Measurements from ENCODE around the gene FBN1.

FBN1 gene

DNA sequence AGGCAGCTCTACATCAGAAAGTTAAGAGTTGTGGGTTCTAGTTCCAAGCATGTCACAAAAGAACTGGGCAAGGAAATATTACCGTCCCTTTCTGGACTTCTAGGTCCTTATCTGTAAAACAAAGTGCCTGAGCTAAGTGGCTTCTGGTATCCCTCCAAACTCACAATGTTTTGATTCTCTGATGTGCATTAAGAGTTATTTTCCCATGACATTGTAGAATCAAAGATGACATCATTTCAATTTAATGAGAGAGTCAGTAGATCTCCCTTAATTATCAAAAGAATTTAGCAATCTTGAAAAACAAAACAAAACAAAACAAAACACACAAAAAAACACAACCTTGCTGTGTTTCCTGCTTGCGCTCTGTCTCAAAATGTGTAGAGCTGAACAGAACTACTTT lies 225.6 kb downstream of the FBN1 start:
- DNase-seq, result no peak

DNA sequence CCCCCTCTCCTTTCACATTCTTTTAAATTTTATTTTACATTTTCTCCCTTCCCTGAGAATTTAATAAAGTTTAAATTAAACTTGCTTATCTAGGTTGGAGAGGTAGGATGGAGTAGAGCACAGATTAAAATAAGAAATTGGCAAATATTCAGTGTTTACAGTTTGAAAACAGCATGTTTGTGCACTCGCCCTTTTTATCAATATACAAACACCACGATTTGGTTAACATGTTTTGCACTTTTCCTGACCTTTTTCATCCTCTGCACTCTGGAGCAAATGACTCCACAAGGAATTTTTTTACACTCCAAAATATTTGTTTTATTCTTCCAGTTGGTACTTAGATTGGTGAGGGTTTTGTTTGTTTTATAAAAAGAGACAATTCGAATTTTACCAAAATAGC lies 227.2 kb downstream of the FBN1 start:
- no peak for DNase-seq

GRCh38 chr15:48416301-48416700 lies 229.2 kb downstream of the FBN1 start:
- no peak for DNase-seq

- no peak for DNase-seq
Observed at GRCh38 chr15:48415036-48415886, 230.2 kb downstream of the FBN1 start.

DNA sequence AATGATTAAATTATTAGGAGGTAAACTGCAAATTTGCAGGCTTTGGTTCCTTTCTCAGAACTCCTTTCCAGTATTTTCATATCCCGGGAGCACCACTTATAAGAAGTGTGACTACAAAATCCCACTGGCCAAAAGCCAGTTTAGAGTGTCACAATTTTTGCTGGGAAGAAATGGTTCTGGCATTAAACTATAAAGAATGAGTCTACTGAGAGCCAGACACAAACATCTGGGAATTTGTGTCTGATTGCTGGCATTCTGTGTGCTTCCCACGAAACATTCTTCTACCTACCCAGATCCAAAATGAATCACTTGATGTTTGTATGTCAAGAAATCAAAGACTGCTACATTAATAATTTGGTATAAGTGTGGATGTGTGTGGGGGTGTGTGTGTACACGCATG lies 231.5 kb downstream of the FBN1 start:
- no peak for DNase-seq

DNA sequence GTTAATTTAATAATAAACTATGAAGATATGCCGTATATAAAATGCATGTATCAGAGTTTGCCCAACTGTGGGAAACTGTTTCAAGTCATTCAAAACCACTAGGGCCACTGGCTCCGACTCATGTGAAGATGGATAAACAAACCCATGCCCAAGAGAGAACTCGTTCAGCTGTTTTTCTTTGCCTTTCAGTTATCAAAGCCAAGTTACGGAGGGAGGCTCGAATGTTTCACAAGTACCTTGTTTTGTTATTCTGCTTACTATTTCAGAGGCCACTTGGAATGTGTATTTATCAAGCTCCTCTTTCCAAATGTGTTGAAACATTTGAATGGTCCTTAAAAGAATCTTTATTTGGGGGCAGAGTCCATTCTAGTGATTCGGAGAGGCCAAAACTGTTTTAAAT lies 232.2 kb downstream of the FBN1 start:
- DNase-seq, result no peak

DNA sequence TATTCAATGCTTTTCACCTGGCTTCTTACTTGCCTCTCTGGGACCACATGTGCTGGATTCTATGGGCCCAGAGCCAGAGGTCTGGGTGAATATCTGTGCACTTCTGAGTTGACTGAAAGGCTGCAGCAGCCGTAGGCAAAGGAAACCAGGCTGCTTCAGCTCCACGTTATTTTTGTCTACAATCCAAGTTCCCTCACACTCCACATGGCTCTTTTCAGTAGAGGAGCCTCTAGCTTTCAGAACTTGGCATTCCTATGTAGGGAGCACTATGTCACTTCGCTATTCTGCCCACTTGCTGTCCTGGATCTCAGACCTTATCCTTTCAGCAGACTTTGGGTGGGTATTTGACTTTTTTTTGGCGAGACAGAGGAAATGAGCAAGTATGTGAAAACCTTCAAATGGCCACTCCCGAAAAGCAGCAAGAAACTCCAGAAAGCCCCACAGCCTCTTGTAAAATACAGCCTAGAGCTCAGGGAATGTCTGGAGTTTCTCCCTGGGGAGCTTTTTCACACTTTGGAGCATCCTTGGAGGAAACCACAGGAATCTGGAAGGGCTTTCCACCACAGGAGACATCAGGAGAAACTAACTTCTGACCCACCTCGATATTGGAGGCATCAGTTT lies 233.4 kb downstream of the FBN1 start:
- no peak for DNase-seq

- no peak for DNase-seq
Observed at GRCh38 chr15:48409623-48410022, 235.9 kb downstream of the FBN1 start.

DNA sequence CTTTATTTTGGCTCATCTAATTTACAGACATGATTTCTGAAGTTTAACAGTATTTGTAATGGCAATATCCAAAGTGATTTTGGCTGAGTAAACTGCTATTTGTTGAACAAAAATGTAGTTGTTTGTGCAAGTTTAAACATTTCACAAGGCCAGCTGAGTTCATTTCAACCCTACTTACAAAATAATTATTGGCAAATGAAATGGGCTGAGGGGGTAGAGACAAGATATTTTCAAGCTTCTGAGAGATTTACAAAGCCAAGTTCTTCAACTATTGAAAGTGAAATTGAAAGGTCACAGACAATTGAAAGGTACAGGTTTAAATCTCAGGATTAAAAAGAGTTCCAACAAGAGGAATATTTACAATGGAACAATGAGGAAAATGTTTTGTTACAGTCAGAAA lies 237.2 kb downstream of the FBN1 start:
- DNase-seq, result no peak

DNA sequence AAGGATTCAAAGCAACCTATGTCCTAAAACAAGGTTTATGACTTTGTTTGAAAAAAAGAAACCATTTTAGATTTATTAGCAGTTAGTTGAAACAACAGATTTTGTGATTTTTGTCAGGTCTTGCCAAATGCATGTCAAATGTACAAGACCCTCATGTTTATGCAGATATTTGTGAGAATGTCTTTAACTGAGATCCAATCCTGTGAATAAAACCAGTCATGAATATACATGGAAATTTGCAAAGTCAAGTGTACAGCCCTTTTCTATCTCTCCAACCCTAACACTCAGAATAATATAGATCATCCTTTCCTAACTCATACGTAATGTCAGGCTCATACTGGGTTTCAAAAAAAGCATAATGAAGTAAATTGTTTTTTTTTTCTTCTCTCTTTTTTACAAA lies 237.9 kb downstream of the FBN1 start:
- no peak for DNase-seq

DNA sequence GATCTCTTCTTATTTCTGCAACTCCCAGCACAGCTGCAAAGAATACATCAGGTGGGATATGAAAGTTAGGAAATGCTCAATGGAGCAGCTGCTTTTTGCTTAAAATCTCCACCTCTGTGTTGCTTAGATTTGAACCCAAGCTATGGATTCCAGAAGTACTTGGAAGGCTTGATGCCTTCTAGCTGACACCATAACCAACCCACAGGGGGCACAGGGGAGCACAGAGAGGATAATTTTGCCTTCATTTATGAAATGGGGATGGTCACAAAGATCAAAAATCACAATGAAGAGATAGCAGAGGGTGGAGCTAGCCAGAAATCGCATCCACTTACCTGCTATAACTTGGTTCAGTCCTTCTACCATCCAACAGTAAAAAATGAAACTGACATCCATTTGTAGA lies 238.6 kb downstream of the FBN1 start:
- no peak for DNase-seq

DNA sequence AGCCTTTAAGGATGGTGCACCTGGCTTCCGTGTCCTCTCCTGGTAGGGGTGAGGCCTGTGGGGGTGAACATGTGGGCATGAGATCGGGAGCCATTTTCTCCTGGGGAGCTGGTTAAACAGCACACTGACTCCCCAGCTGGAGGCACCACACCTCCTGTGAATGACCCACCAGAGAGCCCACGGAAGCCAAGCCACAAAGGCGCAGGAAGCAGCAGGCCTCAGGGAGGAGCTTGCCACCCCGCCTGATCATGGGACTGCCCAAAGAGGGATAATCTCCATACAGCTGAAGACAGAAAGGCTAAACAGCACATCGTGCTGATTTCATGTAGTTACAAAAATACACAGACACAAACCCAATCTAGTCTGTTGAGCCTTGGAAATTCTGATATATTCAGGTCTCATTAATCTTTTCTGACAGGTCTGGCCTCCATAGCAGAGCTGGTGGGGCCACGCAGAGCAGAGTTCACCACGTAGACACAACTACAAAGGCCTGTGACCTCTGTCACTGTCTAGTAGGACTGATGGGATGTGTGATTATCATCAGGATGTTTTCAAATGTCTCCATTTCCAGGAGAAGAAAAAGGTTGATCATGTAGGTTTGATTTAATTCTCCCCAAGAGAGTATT lies 239.1 kb downstream of the FBN1 start:
- DNase-seq, result no peak

DNA sequence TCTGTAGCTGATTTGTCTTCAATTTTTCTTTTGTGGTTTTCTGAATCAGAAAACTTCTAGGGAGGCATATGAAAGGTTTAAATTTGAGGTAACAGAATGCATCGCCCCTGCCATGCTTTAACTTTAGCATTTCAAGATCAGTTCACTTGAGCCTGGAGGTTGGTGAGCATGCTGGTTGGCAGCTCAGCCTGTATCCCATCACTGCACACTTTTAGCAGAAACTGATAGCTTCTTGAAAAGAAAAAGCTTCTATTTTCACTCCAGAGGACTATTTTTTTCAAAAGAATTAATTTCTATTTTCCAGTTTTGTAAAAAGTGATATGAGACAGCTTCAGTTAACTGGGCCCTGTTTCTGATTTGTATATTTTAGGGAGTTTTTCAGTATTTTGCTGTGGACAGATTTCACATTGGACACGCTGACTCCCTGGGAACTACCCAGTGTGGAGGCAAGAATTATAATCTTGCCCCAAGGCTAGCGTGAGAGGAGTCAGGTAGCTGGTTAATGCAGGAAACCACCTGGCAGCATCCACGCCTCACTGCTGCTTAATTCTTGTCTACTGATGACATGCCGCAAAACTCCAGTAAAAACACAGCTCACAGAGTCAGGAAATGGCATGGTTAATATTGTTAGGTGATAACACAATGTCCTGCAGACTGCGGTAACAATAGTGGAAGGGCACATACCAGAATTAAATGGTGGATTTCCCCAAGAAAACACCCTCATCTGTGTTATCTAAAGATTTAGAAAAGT lies 242.9 kb downstream of the FBN1 start:
- no peak for DNase-seq

DNA sequence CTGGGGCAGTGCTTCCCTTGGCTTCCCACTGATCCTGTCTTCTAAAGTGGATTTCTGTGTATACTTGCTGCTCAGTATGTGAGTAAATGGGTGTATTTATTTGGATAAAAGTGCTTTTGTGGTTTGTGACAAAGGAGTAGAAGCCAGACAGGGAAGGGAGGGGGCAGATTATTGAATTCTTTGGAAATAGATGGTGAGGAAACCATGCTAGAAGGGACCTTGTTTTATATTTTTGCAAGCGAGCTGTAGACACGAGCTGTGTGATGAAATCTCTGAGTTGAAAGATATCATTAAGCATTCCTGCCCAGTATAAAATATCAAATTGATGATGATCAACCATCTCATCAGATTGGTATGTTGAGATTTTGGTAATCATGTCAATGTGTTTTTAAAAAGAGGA lies 245.4 kb downstream of the FBN1 start:
- no peak for DNase-seq

DNA sequence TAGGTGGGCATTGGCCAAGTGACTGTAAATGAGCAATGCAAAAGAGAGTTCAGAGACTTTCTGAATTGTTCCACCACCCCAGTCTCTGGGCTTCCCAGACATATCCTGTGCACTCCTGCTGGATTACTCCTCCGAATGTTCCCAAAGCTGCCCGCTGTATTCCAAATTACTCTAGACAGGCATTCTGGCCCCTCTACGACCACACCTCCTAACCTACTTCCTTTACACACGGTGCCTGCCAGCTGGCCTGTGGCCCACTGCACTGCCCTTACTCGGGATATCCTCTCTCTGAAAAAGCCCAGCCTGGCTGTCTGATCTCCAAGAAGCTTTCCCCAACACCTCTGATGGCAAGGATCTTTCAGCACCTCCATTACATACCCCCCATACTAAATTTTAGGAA lies 247.7 kb downstream of the FBN1 start:
- DNase-seq, result no peak

DNA sequence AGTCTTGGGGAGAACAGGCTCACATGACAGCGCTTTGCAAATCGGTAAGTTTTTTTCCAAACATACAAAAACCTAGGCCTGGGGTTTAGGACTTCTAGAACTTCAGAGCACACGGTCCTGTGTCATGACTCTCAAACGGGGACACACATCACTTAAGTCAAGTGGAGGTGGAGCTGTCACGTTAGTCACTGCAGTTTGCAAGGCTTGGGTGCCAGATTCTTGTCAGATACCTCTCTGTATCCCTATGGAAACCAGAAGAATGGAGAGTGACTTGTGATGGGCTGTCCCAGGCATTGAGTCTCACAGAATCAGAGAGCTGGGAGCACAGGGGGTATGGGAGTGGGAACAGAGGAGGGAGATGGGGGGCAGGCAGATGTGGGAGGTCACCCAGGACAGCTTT lies 249.5 kb downstream of the FBN1 start:
- DNase-seq, result no peak

DNA sequence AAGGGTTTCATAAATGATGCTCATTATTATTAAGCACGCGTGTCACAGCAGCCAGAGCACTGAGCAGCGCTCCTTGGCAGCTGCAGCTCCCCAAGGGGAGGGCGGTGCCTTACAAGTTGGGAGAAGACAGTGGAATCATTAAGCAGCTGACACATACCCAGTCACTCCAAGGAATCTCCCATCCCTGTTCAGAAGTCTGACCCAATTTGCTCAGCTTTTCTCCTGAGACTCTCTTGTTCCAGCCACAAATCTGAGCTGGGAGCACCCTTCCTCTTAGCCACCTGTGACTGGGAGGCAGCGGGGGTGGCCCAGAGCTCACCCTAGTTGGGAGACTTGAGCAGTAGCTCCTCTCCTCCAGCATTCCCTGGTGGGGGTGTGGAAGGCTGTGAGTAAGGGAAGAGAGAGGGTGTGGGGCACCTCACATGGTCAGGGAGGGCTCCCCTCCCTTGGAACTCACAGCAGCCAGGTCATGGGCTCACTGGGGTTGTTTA lies 249.9 kb downstream of the FBN1 start:
- no peak for DNase-seq

DNA sequence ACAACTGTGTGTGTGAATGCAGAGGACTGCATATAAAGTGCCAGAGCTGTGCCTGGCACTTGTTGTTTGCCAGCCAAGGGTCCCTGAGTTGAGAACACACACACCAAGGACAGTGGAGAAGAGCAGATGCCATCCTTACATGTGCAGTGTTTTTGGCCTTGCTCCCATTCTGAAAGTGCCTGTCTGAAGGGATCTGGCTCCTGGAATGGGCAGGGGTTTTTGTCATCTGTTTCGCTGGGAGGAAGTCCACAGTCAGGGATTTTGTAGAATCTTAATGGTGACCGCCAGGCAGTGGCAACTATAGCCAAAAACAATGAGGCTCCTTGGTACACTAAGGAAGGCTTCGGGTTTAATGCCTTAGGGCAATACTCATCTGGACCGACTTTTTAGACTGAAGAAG lies 250.5 kb downstream of the FBN1 start:
- no peak for DNase-seq

DNA sequence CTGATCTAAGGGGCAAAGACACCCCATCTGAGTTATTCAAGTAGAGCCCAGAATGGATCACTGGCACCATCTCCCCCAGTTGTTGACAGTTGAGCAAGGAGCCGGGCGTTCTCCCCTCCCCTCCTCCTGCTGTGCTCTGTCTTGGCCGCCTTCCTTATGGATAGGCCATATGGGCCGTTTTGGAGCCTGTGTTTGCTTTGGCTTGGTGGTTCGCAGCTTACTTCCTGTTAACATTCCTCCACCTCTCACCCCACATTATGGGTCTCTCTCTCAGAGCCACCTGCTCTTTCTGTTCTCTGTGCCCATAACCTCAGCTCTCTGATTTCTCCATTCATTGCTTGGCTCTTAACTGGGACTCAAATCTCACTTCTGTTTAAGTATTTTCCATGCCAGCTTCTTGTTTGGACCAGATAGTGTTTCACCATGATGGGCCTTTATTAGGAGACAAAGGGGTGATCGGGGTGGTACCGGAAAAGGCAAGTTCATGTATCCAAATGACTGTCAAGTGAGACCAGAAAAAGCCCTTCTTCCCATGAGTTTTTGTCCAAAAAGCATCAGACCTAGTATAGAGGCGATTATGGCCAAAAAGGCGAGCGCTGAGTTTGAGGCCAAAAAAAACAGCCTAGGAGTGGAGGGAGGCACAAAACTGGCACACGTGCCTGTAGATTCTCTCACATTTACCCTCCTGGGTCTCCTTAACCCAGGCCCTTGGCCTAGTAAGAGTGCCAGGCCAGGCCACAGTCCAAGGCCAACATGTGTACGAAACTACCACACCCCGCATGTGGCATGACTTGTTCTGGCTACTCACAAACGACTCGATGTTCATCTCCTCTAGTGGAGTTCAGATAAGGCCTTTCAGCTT lies 251.6 kb downstream of the FBN1 start:
- DNase-seq, result no peak

DNA sequence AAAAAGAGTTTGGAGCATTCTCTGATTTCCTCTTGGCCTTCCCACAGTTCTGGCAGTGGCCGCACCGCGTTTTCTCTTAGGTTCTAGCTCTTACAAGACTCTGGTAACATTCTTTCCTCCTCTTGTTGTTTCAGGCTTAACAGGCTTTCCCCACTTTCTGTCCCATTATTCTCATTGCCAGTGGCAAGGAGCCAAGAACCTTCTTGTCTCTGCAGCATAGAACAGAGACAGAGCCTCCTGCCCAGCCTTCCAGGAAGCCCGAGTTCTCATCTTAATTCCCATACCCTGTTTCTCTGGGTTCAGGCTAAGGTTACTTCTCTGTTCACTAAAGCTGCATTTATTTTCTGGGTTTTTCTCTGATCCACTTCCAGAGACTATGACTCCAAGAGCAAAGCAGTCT lies 253.2 kb downstream of the FBN1 start:
- DNase-seq, result no peak

- DNase-seq, result no peak
Observed at GRCh38 chr15:48391950-48392349, 253.6 kb downstream of the FBN1 start.

DNA sequence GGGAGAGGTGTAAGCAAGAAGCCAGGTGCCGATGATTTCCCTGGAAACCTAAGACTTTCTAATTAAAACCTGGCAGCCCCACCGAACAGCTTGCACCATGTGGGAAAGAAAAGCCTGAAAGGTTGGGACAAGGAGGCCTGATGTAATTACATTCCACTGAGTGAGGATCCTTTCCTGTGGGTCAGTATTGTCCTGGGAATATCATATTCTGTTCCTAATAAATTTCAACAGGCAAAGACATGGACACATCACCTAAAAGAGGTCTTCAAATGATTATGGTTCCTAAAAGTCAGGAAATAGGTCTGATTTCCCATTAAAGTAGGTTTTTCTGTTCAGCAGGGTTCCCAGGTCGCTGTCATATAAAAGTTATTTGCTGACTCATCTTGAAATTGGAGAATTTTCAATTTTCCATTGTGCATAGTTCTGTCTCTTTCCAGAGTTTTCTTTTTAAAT lies 255.8 kb downstream of the FBN1 start:
- DNase-seq, result no peak
